Activated CD4-positive, alpha-beta T cell treated with anti-CD3 and anti-CD28 coated beads for 24 hours (primary cell): ENCODE results near the gene ARHGEF6.

Experiments
- DNase-seq, 2 donors: peaks; one replicate each; pipeline ENCODE4 v3.0.0-alpha.2; 2020; ENCODE audit warnings: low read depth in 2 of 2

The ARHGEF6 gene

DNA sequence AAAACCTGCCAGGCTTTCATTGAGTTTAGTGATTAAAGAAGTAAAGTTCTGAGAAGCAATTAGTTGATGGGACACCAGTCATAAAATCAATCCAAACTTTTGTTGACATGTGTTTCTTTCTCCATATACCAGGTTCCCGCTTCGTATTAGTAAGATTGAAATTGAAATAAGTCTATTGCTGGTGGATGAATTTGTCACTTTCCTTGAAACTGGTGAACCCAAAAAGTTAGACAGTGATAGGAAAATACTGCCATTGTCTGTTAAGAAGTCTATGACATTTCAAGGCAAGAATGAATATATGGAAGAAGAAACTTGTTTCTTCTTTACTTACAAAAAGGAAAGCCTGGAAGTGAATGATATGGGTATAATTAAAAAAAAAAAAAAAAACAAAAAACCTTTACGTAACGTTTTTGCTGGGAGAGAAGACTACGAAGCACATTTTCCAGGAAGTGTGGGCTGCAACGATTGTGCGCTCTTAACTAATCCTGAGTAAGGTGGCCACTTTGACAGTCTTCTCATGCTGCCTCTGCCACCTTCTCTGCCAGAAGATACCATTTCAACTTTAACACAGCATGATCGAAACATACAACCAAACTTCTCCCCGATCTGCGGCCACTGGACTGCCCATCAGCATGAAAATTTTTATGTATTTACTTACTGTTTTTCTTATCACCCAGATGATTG lies 132.9 kb downstream of the ARHGEF6 start, which contains the start of gene CD40LG:
Gene CD40LG, plus strand, starts transcription at position 482 of the 684 bp plus-strand sequence. Its CDS starts 91 bp downstream, at position 573.
- no peak for DNase-seq

- DNase-seq, result peak in 1 of 2 donors; percentile 42
Measured at GRCh38 chrX:136646602-136647239, 134.0 kb downstream of the ARHGEF6 start.

- no peak for DNase-seq
Measured at GRCh38 chrX:136643243-136643642, 137.5 kb downstream of the ARHGEF6 start.

- no peak for DNase-seq
Measured at GRCh38 chrX:136639506-136640176, 141.1 kb downstream of the ARHGEF6 start.

DNA sequence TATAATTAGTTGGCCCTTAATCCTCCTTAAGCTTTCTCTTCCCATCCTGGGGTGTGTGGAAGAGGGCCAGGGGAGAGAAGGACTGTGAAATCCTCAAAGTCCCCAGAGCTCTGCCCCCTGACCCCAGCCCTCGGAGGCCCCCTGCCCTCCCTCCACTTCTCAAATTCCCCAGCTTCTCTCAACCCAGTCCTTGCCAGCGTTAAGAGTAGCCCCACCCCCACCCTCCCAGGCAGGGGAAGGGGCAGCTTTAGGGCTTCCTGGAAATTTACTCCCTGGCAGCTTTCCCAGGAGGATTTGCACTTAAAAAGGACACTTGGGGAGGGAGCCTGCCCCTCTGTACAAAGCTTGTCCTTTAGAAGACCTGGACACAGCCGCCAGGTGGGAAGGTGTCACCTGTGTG lies 144.6 kb downstream of the ARHGEF6 start:
- DNase-seq, result no peak

DNA sequence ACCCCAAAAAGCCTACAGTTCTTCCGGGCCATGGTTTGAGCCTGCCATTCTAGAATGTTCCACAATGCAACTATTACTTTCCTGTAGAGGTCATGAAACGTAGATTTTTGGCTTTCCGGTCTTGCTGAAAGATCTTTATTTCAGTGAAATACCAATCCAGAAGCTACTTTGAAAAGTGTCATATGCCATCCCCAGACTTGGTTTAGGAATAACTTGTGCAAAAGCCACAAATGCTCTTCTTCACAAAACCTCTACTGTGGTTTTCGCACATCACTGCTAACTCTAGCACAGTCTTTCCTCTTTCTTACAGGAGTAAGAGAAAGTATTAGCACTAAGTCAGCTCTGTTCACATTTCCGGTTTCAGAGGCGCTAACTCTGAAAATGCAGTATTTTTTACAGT lies 145.5 kb downstream of the ARHGEF6 start:
- DNase-seq, result no peak

DNA sequence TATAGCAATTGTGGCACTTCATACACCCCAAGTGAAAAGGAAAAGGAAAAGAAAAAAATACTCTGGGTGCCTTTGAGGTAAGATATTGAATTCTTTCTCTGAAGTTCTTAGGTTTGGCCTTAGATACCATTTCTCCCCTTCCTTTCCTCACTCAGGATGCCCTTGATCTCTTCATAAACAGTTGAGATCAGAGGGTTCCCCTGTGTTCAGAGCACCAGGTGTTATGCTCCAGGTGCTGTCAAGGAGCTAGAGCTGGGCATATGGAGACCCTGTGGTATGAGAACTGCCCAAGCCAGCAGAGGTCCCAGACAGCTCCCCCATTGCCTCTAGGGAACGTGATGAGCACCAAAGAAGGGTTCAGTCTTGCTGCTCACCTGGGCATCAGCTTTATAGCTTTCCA lies 149.9 kb downstream of the ARHGEF6 start:
- no peak for DNase-seq

DNA sequence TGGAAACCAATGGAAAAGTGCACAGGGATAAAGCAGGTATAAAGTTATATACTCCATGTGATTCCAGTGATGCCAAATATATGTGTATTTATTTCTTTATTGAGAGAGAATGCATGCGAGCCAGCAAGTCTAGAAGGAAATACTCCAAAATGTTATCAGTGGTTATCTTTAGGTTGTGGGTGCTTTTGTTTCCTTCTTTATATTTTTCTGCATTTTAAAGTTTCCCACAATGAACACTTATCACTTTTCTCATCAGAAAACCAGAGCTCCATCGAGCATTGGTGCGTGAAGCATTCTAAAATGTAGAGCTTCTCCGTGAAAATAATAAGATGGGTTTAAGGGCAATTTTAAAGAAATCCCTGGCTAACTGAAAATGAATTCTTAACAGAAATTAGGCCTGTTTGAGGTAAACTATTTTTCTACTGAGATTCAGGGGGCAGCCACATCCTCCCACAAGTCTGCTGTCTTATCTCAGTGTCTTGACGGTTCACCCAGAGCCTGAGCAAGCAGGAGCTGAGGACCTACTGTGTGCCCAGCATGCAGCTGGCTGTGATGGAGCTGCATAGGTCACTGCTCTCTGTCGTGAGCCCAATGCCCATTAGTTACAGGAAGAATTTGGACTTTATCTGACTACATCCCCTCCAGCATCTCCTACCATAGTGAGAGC lies 151.5 kb downstream of the ARHGEF6 start:
- DNase-seq, result no peak

- no peak for DNase-seq
Measured at GRCh38 chrX:136627409-136627808, 153.3 kb downstream of the ARHGEF6 start.

- DNase-seq, result no peak
Measured at GRCh38 chrX:136626891-136627290, 153.8 kb downstream of the ARHGEF6 start.

GRCh38 chrX:136626237-136626636 lies 154.5 kb downstream of the ARHGEF6 start:
- DNase-seq, result no peak

DNA sequence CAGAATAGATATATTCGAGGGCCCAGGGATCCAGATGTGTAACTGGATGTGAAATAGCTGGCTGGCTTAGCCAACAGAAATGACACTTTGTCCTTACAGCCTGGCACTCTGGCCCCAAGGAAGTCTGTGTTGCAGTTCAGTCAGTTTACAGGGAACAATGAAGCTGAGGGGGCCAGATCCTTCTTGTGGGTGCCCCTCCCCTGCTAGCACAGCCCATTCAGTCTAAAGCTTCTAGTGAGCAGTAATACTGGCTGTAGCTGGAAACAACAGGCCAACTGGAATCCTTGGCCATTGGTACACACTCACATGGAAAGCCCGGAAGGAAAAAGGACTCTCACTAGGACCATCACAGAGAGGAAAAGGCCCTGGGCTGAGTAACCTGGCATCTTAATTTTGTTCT lies 155.5 kb downstream of the ARHGEF6 start:
- DNase-seq, result no peak

GRCh38 chrX:136623396-136623795 lies 157.3 kb downstream of the ARHGEF6 start:
- DNase-seq, result no peak

DNA sequence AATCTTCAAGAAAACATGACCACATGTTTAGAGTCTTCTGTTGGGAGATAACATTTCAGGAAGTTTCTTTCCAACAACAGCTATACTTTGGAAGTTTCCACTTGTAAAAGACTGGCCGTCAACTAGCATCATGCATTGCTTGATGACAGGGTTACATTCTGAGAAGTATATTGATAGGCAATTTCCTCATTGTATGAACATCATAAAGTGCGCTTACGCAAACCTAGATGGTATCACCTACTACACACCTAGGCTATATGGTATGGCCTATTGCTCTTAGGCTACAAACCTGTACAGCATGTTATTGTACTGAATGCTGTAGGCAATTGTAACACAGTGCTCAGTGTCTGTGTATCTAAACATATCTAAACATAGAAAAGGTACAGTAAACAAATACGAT lies 158.2 kb downstream of the ARHGEF6 start:
- no peak for DNase-seq

DNA sequence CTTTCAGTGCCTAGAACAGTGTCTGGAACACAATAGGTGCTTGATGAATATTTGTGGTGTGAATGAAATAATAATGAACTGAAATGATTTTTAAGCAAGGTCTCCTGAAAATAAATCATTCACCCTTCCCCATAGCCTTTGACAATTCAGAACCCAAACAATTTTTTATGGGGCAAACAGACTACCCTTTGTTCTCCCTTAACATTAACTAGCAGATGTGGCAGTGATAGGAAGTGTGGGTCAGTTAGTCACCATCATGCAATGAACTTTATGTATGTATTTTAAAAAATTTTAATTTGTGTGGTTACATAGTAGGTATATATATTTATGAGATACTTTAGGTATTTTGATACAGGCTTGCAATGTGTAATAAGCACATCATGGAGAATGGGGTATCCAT lies 160.0 kb downstream of the ARHGEF6 start:
- no peak for DNase-seq

- no peak for DNase-seq
Measured at GRCh38 chrX:136619899-136620505, 160.7 kb downstream of the ARHGEF6 start.

DNA sequence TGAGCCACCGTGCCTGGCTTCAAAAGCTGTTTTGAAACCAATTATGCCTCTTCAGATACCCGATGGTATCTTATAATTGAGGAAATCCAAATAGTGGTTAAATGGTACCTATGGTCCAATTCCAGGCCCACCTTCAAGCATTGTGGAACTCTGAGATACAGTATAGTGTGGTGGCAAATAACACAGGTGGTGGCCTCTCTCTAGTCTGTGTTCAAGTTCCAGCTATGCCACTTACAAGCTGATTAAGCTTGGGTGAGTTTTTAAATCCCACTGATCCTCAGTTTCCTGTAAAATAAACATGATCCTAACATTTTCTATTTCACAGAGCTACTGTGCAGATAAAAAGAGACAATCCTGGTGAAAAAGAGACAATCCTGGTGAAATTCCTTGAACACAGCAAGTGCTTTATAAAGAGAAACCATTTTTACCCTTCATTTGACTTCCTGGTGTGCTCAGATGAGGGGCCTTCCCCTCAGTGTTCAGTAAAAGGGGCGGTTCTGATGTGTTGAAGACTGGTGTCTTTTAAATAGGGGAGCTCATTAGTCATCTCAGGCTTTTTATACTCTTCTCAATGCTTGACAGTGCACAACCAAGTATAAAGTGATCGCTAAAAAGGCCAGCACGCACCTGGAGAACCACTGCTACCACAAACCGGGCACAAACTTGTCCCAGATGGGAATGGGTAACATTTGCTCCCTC lies 163.6 kb downstream of the ARHGEF6 start:
- no peak for DNase-seq
